ENCODE data around the gene ENOX1.

The ENOX1 gene

GRCh38 chr13:43815204-43815603 lies 28.4 kb upstream of the ENOX1 start:
- H3K4me3 ChIP-seq (ENCODE audit: control insufficient read depth, low read depth, low read length): no peak overlapping the region
- no peak for DNase-seq (ENCODE audit: low read depth)
- no peak for TF ChIP-seq CTCF (IDR thresholded peaks at IDR 0.05; ENCODE audit: control insufficient read depth, insufficient read depth, low read depth, low read length, missing control alignments)

GRCh38 chr13:43808676-43809075 lies 21.9 kb upstream of the ENOX1 start:
- no peak for DNase-seq (ENCODE audit: low read depth)
- no peak overlapping the region for H3K4me3 ChIP-seq (ENCODE audit: control insufficient read depth, low read depth, low read length)
- no peak for TF ChIP-seq CTCF (IDR thresholded peaks at IDR 0.05; ENCODE audit: control insufficient read depth, insufficient read depth, low read depth, low read length, missing control alignments)

GRCh38 chr13:43805681-43806128 lies 18.9 kb upstream of the ENOX1 start:
- DNase-seq (ENCODE audit: low read depth): no peak
- H3K4me3 ChIP-seq (ENCODE audit: control insufficient read depth, low read depth, low read length): no peak overlapping the region
- no peak for TF ChIP-seq CTCF (IDR thresholded peaks at IDR 0.05; ENCODE audit: control insufficient read depth, insufficient read depth, low read depth, low read length, missing control alignments)

- no peak for TF ChIP-seq CTCF (IDR thresholded peaks at IDR 0.05; ENCODE audit: control insufficient read depth, insufficient read depth, low read depth, low read length, missing control alignments)
- no peak for DNase-seq (ENCODE audit: low read depth)
- H3K4me3 ChIP-seq (ENCODE audit: control insufficient read depth, low read depth, low read length): peak overlapping the region; percentile 9; the same call in 1 of the 2 replicates
These were observed 18.3 kb upstream of the ENOX1 start for GRCh38 chr13:43805071-43805468.

GRCh38 chr13:43804461-43805070 lies 17.8 kb upstream of the ENOX1 start:
- peak overlapping the region; percentile 9; the same call in 1 of the 2 replicates for H3K4me3 ChIP-seq (ENCODE audit: control insufficient read depth, low read depth, low read length)
- no peak for DNase-seq (ENCODE audit: low read depth)
- TF ChIP-seq CTCF (IDR thresholded peaks at IDR 0.05; ENCODE audit: control insufficient read depth, insufficient read depth, low read depth, low read length, missing control alignments): peak; percentile 26

- H3K4me3 ChIP-seq (ENCODE audit: control insufficient read depth, low read depth, low read length): no peak overlapping the region
- no peak for TF ChIP-seq CTCF (IDR thresholded peaks at IDR 0.05; ENCODE audit: control insufficient read depth, insufficient read depth, low read depth, low read length, missing control alignments)
- no peak for DNase-seq (ENCODE audit: low read depth)
These were observed 15.7 kb upstream of the ENOX1 start for GRCh38 chr13:43802511-43802910.

Measured in AG09309 (cell line).